Measurements from ENCODE around the gene EPB41L4B. TPM values are rescaled to one million over a fixed set of nuclear protein-coding genes. Genes with fewer than 3 reads are reported as not detected.

EPB41L4B gene
- total RNA-seq, 2 donors from 2014 or later, result 87.3 to 151 TPM

GRCh38 chr9:109320331-109320741 lies 523 bp downstream of the EPB41L4B start:
- no peak for DNase-seq
- Histone ChIP-seq H3K4me1 (peaks cover 7% of the 10 kb centered on the region), H3K36me3 (no peaks in the 10 kb centered on the region), H3K4me3 (no peak overlapping the region), H3K27me3 (peaks cover 10% of the 10 kb centered on the region), H3K9me3 (no peaks in the 10 kb centered on the region), H3K9ac (ENCODE audit: low read depth in 2 of 2, low read length in 2 of 2) (no peak overlapping the region), H3K27ac (no peak overlapping the region)
- TF ChIP-seq CTCF (IDR thresholded peaks at IDR 0.05), result no peak
- intact Hi-C loops (cut with DNase I), result no loop called here

DNA sequence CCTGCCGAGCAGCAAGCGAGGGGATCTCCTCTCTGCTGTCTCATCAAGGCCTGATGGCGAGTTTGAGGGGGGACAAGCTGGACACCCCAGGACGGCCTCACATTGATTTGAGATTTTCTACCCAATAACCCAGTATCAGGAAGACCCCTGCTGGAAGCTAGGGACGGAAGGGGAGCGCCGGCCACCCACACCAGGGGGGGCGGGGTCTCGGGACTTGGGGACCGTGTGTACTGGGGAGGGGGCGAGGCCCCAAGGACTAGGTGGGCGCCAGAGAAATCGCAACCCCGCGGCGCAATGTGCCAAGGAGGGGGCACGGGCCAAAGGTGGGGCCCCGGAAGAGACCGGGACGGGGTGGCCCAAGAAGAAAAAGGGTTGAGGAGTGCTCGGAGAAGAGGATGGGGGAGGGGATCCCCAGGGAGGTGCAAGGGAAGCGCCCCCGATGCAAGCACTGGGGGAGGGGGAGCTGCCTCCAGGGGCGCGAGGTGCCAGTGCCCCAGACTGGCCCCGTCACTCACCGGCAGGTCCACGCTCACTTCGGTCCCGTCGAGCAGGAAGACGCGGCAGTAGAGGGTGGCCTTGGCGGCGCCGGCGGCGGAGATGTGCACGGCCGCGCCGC lies 1.1 kb downstream of the EPB41L4B start:
- peaks cover 7% of the 10 kb centered on the region for H3K4me1 ChIP-seq
- H3K27me3 ChIP-seq, result peaks cover 10% of the 10 kb centered on the region
- H3K9me3 ChIP-seq, result no peaks in the 10 kb centered on the region
- TF ChIP-seq CTCF (IDR thresholded peaks at IDR 0.05), result no peak
- no peak for DNase-seq
- H3K9ac ChIP-seq (ENCODE audit: low read depth in 2 of 2, low read length in 2 of 2), result peak overlapping the region; percentile 63 to 94
- peak overlapping the region; percentile 60 for H3K4me3 ChIP-seq
- intact Hi-C loops (cut with DNase I), result loop anchor here (5.0 kb wide), 1 partner anchor 72 kb away; no protein-coding TSS in a partner anchor
- H3K27ac ChIP-seq, result peak overlapping the region; percentile 83
- no peaks in the 10 kb centered on the region for H3K36me3 ChIP-seq

- peak overlapping the region; percentile 83 for H3K27ac ChIP-seq
- peaks cover 10% of the 10 kb centered on the region for H3K27me3 ChIP-seq
- intact Hi-C loops (cut with DNase I), result loop anchor here (5.0 kb wide), 1 partner anchor 72 kb away; no protein-coding TSS in a partner anchor
- DNase-seq, result peak; percentile 63
- H3K36me3 ChIP-seq, result no peaks in the 10 kb centered on the region
- H3K9me3 ChIP-seq, result no peaks in the 10 kb centered on the region
- H3K4me1 ChIP-seq, result peaks cover 7% of the 10 kb centered on the region
- peak overlapping the region; percentile 60 for H3K4me3 ChIP-seq
- no peak for TF ChIP-seq CTCF (IDR thresholded peaks at IDR 0.05)
- H3K9ac ChIP-seq (ENCODE audit: low read depth in 2 of 2, low read length in 2 of 2), result peak overlapping the region; percentile 63 to 94
These were observed 1.7 kb downstream of the EPB41L4B start for GRCh38 chr9:109319017-109319625.

DNA sequence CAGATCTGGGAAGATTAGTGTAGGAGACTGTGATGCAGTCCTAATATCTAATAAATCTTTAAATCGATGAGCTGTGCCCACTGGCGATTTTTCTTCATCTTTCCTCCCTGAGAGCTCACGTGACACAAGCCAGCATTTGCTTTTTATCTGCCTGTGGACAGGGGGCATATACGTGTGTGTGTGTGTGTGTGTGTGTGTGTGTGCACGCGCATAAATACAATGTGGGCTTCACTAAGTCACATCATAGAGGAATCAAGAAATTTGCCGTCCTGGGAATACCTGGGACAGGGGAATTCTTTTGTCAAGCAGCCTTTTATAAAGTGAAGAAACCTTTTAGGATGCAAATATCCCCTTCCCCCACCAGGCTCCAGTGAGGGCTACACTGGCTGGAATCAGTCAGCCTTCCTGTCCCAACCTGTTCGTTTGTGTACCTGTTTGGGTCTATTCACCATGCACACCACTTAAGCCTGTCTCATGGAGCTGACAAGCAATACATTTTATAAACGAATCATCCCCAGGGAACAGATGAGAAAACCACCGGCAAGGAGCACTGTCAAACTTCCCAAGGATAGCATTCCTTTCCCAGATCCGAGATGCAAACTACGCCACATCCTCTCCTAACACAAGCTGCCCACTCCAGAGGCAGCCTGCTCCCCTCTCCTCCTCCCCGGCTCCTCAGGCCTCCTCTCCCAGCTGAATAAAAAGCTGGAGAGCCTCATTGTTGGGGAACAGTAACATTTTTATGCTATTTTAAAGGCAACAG lies 2.7 kb downstream of the EPB41L4B start:
- no peak for DNase-seq
- no peak for TF ChIP-seq CTCF (IDR thresholded peaks at IDR 0.05)
- H3K27ac ChIP-seq, result peak overlapping the region; percentile 83
- H3K9ac ChIP-seq (ENCODE audit: low read depth in 2 of 2, low read length in 2 of 2), result peak overlapping the region; percentile 51 to 94
- H3K27me3 ChIP-seq, result peaks cover 10% of the 10 kb centered on the region
- peaks cover 7% of the 10 kb centered on the region for H3K4me1 ChIP-seq
- intact Hi-C loops (cut with DNase I), result loop anchor here (5.0 kb wide), 1 partner anchor 71 kb away; no protein-coding TSS in a partner anchor
- no peaks in the 10 kb centered on the region for H3K36me3 ChIP-seq
- H3K4me3 ChIP-seq, result peak overlapping the region; percentile 60
- H3K9me3 ChIP-seq, result no peaks in the 10 kb centered on the region

DNA sequence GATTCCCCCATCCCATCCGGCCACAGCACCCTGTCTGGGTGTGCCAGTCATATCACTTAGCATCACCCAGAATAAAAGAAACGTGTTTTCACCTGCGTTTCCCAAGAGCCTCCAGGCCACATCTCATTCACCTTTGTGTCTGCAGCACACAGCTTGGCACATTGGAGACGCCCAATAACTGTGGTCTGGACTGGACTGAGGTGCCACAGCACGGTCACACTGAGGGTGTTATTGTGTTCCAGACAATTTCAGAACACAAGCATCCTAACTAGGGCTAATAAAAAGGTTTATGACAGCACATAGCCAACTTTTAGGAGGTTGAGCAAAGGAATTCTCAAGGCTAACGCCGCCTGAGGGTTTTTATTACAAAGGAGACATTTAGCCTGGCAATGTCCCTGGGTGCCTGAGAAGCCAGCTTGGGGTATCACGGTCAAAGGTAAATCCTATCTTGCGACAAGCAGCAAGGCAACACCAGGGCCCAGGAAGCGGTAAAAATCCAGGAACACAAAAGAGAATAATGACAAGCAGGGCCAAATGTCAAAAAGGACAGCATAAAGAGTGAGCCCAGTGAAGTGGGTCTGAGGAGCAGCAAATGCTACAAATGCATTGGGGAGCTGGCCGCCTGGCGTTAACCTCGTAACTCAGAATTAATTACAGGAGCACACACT lies 3.4 kb downstream of the EPB41L4B start:
- Histone ChIP-seq H3K4me3 (no peak overlapping the region), H3K27ac (peak overlapping the region; percentile 83), H3K27me3 (peaks cover 10% of the 10 kb centered on the region), H3K4me1 (peaks cover 7% of the 10 kb centered on the region), H3K9ac (ENCODE audit: low read depth in 2 of 2, low read length in 2 of 2) (peak overlapping the region in 1 of 2 donors; percentile 94), H3K36me3 (no peaks in the 10 kb centered on the region), H3K9me3 (no peaks in the 10 kb centered on the region)
- intact Hi-C loops (cut with DNase I), result loop anchor here (5.0 kb wide), 1 partner anchor 70 kb away; no protein-coding TSS in a partner anchor
- peak; percentile 63 for DNase-seq
- TF ChIP-seq CTCF (IDR thresholded peaks at IDR 0.05), result no peak

All from colonic mucosa (tissue), 4 donors.